ENCODE measurements around the gene NFATC3. TPM values are rescaled to one million over a fixed set of nuclear protein-coding genes. Genes with fewer than 3 reads are reported as not detected.
"Not testable (repeated sequence)": the region's sequence is repeated elsewhere in the genome, so short reads cannot be mapped to it uniquely, and the experiment has no call there.

The NFATC3 gene
- total and polyA plus RNA-seq, 2 donors from 2014 or later: 15.0 to 37.7 TPM

- H3K4me3 ChIP-seq (ENCODE audit: low read length in 3 of 3); intact Hi-C loops (cut with DNase I); DNase-seq; H3K27ac ChIP-seq (ENCODE audit: low read depth in 2 of 2, low read length in 2 of 2); H3K27me3 ChIP-seq (ENCODE audit: control insufficient read depth, insufficient read depth, low read length); H3K4me1 ChIP-seq (ENCODE audit: control insufficient read depth in 2 of 3, insufficient read depth in 2 of 3, low read depth in 1 of 3, low read length in 3 of 3); H3K9ac ChIP-seq (ENCODE audit: low read length in 3 of 3); FAIRE-seq; H3K36me3 ChIP-seq (ENCODE audit: control insufficient read depth in 2 of 3, insufficient read depth in 3 of 3, low read length in 3 of 3): not testable (repeated sequence)
- peaks cover 0 to 10% (median 0%) of the 10 kb centered on the region in 3 donors for H3K9me3 ChIP-seq (ENCODE audit: control insufficient read depth in 2 of 3, insufficient read depth in 1 of 3, low read length in 3 of 3)
These were observed 24.0 kb downstream of the NFATC3 start for GRCh38 chr16:68109156-68109555.

DNA sequence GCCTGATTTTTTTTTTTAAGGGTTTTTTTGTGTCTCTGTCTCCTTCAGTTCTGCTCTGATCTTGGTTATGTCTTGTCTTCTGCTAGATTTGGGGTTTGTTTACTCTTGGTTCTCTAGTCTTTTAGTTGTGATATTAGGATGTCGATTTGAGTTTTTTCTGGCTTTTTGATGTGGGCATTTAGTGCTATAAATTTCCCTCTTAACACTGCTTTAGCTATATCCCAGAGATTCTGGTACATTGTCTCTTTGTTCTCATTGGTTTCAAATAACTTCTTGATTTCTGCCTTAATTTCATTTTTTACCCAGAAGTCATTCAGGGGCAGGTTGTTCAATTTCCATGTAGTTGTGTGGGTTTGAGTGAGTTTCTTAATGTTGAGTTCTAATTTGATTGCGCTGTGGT, 25.4 kb downstream of the NFATC3 start:
- peaks cover 0 to 10% (median 0%) of the 10 kb centered on the region in 3 donors for H3K9me3 ChIP-seq (ENCODE audit: control insufficient read depth in 2 of 3, insufficient read depth in 1 of 3, low read length in 3 of 3)
- H3K27me3 ChIP-seq (ENCODE audit: control insufficient read depth, insufficient read depth, low read length); H3K4me1 ChIP-seq (ENCODE audit: control insufficient read depth in 2 of 3, insufficient read depth in 2 of 3, low read depth in 1 of 3, low read length in 3 of 3); H3K36me3 ChIP-seq (ENCODE audit: control insufficient read depth in 2 of 3, insufficient read depth in 3 of 3, low read length in 3 of 3); H3K9ac ChIP-seq (ENCODE audit: low read length in 3 of 3); H3K4me3 ChIP-seq (ENCODE audit: low read length in 3 of 3); DNase-seq; intact Hi-C loops (cut with DNase I); FAIRE-seq; H3K27ac ChIP-seq (ENCODE audit: low read depth in 2 of 2, low read length in 2 of 2): not testable (repeated sequence)

GRCh38 chr16:68111379-68111778, 26.2 kb downstream of the NFATC3 start:
- Histone ChIP-seq H3K27me3 (ENCODE audit: control insufficient read depth, insufficient read depth, low read length) (no peaks in the 10 kb centered on the region), H3K36me3 (ENCODE audit: control insufficient read depth in 2 of 3, insufficient read depth in 3 of 3, low read length in 3 of 3) (no peaks in the 10 kb centered on the region), H3K27ac (ENCODE audit: low read depth in 2 of 2, low read length in 2 of 2) (no peak overlapping the region), H3K9me3 (ENCODE audit: control insufficient read depth in 2 of 3, insufficient read depth in 1 of 3, low read length in 3 of 3) (peaks cover 0 to 10% (median 0%) of the 10 kb centered on the region in 3 donors), H3K4me1 (ENCODE audit: control insufficient read depth in 2 of 3, insufficient read depth in 2 of 3, low read depth in 1 of 3, low read length in 3 of 3) (peaks cover 0 to 3% (median 0%) of the 10 kb centered on the region in 3 donors), H3K9ac (ENCODE audit: low read length in 3 of 3) (no peak overlapping the region), H3K4me3 (ENCODE audit: low read length in 3 of 3) (no peak overlapping the region)
- no peak for FAIRE-seq
- TF ChIP-seq, protein P1, sequence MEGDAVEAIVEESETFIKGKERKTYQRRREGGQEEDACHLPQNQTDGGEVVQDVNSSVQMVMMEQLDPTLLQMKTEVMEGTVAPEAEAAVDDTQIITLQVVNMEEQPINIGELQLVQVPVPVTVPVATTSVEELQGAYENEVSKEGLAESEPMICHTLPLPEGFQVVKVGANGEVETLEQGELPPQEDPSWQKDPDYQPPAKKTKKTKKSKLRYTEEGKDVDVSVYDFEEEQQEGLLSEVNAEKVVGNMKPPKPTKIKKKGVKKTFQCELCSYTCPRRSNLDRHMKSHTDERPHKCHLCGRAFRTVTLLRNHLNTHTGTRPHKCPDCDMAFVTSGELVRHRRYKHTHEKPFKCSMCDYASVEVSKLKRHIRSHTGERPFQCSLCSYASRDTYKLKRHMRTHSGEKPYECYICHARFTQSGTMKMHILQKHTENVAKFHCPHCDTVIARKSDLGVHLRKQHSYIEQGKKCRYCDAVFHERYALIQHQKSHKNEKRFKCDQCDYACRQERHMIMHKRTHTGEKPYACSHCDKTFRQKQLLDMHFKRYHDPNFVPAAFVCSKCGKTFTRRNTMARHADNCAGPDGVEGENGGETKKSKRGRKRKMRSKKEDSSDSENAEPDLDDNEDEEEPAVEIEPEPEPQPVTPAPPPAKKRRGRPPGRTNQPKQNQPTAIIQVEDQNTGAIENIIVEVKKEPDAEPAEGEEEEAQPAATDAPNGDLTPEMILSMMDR (IDR thresholded peaks at IDR 0.05; ENCODE audit: borderline replicate concordance, extremely low read depth, insufficient read depth): no peak
- intact Hi-C loops (cut with DNase I): no loop called here
- DNase-seq: no peak

- TF ChIP-seq, protein P1 (IDR thresholded peaks at IDR 0.05; ENCODE audit: borderline replicate concordance, extremely low read depth, insufficient read depth): no peak
- no peaks in the 10 kb centered on the region for H3K36me3 ChIP-seq (ENCODE audit: control insufficient read depth in 2 of 3, insufficient read depth in 3 of 3, low read length in 3 of 3)
- peaks cover 0 to 7% (median 0%) of the 10 kb centered on the region in 3 donors for H3K4me1 ChIP-seq (ENCODE audit: control insufficient read depth in 2 of 3, insufficient read depth in 2 of 3, low read depth in 1 of 3, low read length in 3 of 3)
- no peak overlapping the region for H3K27ac ChIP-seq (ENCODE audit: low read depth in 2 of 2, low read length in 2 of 2)
- peaks cover 0 to 7% (median 0%) of the 10 kb centered on the region in 3 donors for H3K9me3 ChIP-seq (ENCODE audit: control insufficient read depth in 2 of 3, insufficient read depth in 1 of 3, low read length in 3 of 3)
- intact Hi-C loops (cut with DNase I): no loop called here
- H3K4me3 ChIP-seq (ENCODE audit: low read length in 3 of 3): no peak overlapping the region
- DNase-seq (peak in 3 of 5 donors; percentile 39 to 60 (median 42)), FAIRE-seq (no peak)
- H3K27me3 ChIP-seq (ENCODE audit: control insufficient read depth, insufficient read depth, low read length): no peaks in the 10 kb centered on the region
- H3K9ac ChIP-seq (ENCODE audit: low read length in 3 of 3): no peak overlapping the region
These were observed 28.0 kb downstream of the NFATC3 start for GRCh38 chr16:68113059-68113761.

All from kidney (tissue), 14 donors.